ENCODE results near the gene ERCC2. TPM values are rescaled to one million over a fixed set of nuclear protein-coding genes. Genes with fewer than 3 reads are reported as not detected.

ERCC2 gene
- total RNA-seq, 4 donors from 2014 or later: 9.4 to 19.5 (median 17.6) TPM

DNA sequence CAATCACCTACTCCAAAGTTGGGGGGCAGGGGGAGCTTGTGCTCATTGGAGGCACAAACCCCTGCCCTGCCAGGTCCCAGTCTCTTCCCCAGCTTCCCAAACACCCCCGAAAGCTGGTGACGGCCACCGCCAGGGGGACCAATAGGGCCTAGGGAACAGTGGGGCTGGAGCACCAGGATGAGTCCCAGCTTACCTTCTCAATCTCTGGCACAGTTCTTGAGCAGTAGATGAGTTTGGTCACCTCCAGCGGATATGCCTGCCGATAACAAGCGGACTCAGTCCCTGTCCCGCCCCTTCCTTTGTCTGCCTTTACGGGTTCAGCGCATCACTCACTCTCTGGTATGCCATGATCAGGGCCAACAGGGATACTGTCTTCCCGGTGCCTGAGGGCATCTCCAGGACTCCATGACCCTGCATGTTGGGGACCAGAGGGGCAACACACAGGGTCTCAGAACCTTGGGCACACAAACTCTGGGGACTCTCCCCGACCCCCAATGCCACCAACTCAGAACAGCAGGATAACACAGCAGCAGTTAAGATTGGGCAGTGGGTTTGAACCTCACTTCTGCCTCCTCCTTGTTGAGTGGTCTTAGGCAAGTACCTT lies 1.5 kb downstream of the ERCC2 start:
- no peaks in the 10 kb centered on the region for H3K9me3 ChIP-seq
- no peaks in the 10 kb centered on the region for H3K27me3 ChIP-seq
- WGBS, 2 donors: 87 to 90% methylated on average over 11 of the region's 11 CpGs
- no peak overlapping the region for H3K27ac ChIP-seq
- no peak for DNase-seq (ENCODE audit: low spot score in 2 of 2)
- H3K4me3 ChIP-seq: no peak overlapping the region
- H3K4me1 ChIP-seq: peaks cover 0 to 19% (median 0%) of the 10 kb centered on the region in 4 donors
- no peak for TF ChIP-seq EP300 (IDR thresholded peaks at IDR 0.05)
- TF ChIP-seq, protein P1, sequence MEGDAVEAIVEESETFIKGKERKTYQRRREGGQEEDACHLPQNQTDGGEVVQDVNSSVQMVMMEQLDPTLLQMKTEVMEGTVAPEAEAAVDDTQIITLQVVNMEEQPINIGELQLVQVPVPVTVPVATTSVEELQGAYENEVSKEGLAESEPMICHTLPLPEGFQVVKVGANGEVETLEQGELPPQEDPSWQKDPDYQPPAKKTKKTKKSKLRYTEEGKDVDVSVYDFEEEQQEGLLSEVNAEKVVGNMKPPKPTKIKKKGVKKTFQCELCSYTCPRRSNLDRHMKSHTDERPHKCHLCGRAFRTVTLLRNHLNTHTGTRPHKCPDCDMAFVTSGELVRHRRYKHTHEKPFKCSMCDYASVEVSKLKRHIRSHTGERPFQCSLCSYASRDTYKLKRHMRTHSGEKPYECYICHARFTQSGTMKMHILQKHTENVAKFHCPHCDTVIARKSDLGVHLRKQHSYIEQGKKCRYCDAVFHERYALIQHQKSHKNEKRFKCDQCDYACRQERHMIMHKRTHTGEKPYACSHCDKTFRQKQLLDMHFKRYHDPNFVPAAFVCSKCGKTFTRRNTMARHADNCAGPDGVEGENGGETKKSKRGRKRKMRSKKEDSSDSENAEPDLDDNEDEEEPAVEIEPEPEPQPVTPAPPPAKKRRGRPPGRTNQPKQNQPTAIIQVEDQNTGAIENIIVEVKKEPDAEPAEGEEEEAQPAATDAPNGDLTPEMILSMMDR (IDR thresholded peaks at IDR 0.05): no peak
- peaks cover 0 to 29% (median 2%) of the 10 kb centered on the region in 3 donors for H3K36me3 ChIP-seq

DNA sequence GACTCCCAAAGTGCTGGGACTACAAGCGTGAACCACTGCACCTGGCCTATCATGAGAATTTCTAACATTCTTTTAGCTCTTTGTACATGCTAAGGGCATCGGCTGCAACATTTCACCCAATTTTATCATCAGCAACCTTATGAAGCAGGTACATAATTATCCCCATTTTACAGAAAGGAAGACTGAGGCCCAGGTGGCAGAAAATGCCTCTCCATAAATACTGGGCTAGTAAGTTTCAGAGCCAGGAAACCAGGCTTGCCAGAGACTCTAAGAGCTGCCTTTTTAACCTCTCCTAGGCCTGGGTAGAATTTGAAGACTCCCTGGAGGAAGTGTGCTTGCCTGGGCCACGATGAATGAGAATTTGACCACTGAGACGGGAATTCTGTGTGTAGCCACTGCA lies 2.2 kb downstream of the ERCC2 start:
- Histone ChIP-seq H3K27me3 (no peaks in the 10 kb centered on the region), H3K4me1 (peaks cover 0 to 19% (median 0%) of the 10 kb centered on the region in 4 donors), H3K27ac (no peak overlapping the region), H3K36me3 (peaks cover 0 to 37% (median 2%) of the 10 kb centered on the region in 3 donors), H3K4me3 (no peak overlapping the region), H3K9me3 (no peaks in the 10 kb centered on the region)
- TF ChIP-seq POLR2A (IDR thresholded peaks at IDR 0.05) (no peak), EP300 (IDR thresholded peaks at IDR 0.05) (no peak)
- TF ChIP-seq, protein P1 (IDR thresholded peaks at IDR 0.05): no peak
- no peak for DNase-seq (ENCODE audit: low spot score in 2 of 2)
- 92 to 94% methylated on average over 4 of the region's 4 CpGs for WGBS, 2 donors

DNA sequence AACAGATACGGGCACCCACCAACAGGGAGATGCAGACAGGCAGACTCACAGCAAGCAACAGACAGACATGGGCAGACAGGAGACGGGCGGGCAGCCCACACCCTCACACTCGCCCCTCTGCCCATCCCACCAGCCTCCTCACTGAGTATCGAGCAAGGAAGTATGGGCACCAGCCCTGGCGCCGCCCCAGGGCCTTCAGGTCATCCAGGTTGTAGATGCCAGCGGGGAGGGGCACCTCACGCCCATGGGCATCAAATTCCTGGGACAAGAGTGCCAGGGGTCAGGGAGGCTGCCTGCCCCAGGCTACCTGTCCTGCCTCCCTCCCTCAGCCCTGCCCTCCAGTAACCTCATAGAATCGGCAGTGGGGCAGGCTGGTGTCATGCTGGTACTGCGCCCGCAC lies 5.7 kb downstream of the ERCC2 start:
- Histone ChIP-seq H3K4me3 (no peak overlapping the region), H3K9me3 (no peaks in the 10 kb centered on the region), H3K27me3 (no peaks in the 10 kb centered on the region), H3K4me1 (peaks cover 0 to 11% (median 0%) of the 10 kb centered on the region in 4 donors), H3K36me3 (peaks cover 0 to 68% (median 2%) of the 10 kb centered on the region in 3 donors), H3K27ac (no peak overlapping the region)
- TF ChIP-seq POLR2A (IDR thresholded peaks at IDR 0.05) (no peak), EP300 (IDR thresholded peaks at IDR 0.05) (no peak)
- TF ChIP-seq, protein P1 (IDR thresholded peaks at IDR 0.05): no peak
- DNase-seq (ENCODE audit: low spot score in 2 of 2): no peak
- 80 to 88% methylated on average over 4 to 7 of the region's 12 CpGs for WGBS, 2 donors

DNA sequence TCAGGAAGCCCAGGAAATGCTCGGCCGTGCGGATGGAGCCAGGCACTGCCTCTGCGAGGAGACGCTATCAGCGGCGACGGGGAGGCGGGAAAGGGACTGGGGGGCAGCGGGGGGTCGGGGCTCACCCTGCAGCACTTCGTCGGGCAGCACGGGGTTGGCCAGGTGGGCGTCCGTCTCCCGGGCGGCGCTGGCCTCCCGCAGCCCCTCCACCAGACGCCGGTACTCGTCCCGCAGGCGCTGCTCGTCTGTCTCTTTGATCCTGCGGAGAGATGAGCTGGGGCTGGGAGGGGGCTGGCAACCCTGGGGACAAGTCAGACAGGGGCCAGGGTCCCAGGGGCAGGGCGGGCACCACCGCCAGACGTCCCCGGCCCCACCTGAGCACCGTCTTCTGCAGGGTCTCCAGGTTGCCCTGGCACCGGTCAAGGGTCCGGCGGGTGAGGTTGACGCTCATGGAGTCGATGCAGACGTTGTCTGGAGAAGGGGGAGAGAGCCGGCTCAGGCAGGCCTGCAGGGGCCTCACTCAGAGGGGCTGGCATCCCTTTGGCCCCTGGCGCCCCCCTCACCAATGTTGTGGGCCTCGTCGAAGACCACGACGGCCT lies 6.4 kb downstream of the ERCC2 start:
- TF ChIP-seq, protein P1 (IDR thresholded peaks at IDR 0.05): no peak
- no peak for TF ChIP-seq EP300 (IDR thresholded peaks at IDR 0.05)
- TF ChIP-seq POLR2A (IDR thresholded peaks at IDR 0.05): no peak
- WGBS, 2 donors: 90% methylated on average over 31 to 37 of the region's 44 CpGs
- Histone ChIP-seq H3K4me3 (no peak overlapping the region), H3K9me3 (no peaks in the 10 kb centered on the region), H3K27ac (no peak overlapping the region), H3K4me1 (peaks cover 0 to 4% (median 0%) of the 10 kb centered on the region in 4 donors), H3K36me3 (peaks cover 0 to 75% (median 2%) of the 10 kb centered on the region in 3 donors), H3K27me3 (no peaks in the 10 kb centered on the region)
- DNase-seq (ENCODE audit: low spot score in 2 of 2): no peak

DNA sequence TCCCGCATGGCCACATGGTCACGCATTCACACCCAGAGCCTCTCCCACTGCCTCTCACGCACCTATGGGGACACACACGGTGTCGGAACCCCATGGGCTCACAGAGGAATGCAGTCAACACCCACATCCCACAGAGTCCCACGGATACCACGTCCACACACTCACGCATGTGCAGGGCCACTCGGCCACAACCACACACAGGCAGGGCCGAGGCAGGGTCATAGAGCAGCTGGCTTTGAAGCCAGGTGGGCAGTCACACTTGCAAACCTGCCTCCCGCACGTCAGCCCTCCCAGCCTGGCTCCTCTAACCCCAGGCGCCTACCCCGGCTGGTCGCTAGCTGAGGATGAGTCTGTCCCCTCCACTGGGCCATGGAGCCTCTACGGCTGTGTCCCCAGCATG lies 8.1 kb downstream of the ERCC2 start:
- H3K27ac ChIP-seq: no peak overlapping the region
- H3K9me3 ChIP-seq: no peaks in the 10 kb centered on the region
- TF ChIP-seq POLR2A (IDR thresholded peaks at IDR 0.05) (no peak), EP300 (IDR thresholded peaks at IDR 0.05) (no peak)
- TF ChIP-seq, protein P1 (IDR thresholded peaks at IDR 0.05): no peak
- DNase-seq (ENCODE audit: low spot score in 2 of 2): no peak
- WGBS, 2 donors: 85 to 90% methylated on average over 14 to 16 of the region's 16 CpGs
- no peak overlapping the region for H3K4me3 ChIP-seq
- no peaks in the 10 kb centered on the region for H3K27me3 ChIP-seq
- H3K4me1 ChIP-seq: no peaks in the 10 kb centered on the region
- H3K36me3 ChIP-seq: peaks cover 0 to 91% (median 2%) of the 10 kb centered on the region in 3 donors

All from tibial nerve (tissue), 4 donors.